Hepatocyte (in vitro differentiated cells): ENCODE data around the gene PRKAA1.

Experiments used
- CTCF ChIP-seq: fragments of 200-600 bp; sonication (generic); IDR thresholded peaks from 2 replicates; pipeline ENCODE4 v1.5.1; 2016; ENCODE audit warnings: antibody characterized with exemption, mild to moderate bottlenecking; ENCODE audit not compliant: poor library complexity
- EZH2 ChIP-seq: fragments of 200-600 bp; sonication (generic); IDR thresholded peaks from 2 replicates; pipeline ENCODE4 v1.6.1; 2016; ENCODE audit warnings: antibody characterized with exemption, mild to moderate bottlenecking, borderline replicate concordance
- EZH2phosphoT487 ChIP-seq: fragments of 200-600 bp; sonication (generic); IDR thresholded peaks from one replicate; pipeline ENCODE4 v1.6.1; 2018; ENCODE audit warnings: antibody characterized with exemption, mild to moderate bottlenecking, low read depth, moderate library complexity; ENCODE audit not compliant: unreplicated experiment, severe bottlenecking

- no peak for TF ChIP-seq EZH2
- TF ChIP-seq CTCF: no peak
- no peak for TF ChIP-seq EZH2phosphoT487
Observed at GRCh38 chr5:40846371-40846770, 48.2 kb upstream of the PRKAA1 start.
